IMR-90 (cell line): ENCODE data around the gene ZNF276. TPM values are rescaled to one million over a fixed set of nuclear protein-coding genes. Genes with fewer than 3 reads are reported as not detected.

ENCODE experiments used
- ATAC-seq: fragments of 200-7000 bp; cut with Tn5 transposase; 2 replicates; pipeline ENCODE4 v1.9.1; 2020; ENCODE audit warnings: low read depth, mild to moderate bottlenecking, moderate library complexity
- BruUV-seq: library from RNA; stranded (reverse); fragments of 400-500 nt; replicated peaks from 2 replicates; lab custom pipeline; 2021; lab: Mats Ljungman, UMichigan
- CTCF ChIA-PET: fragments of 300-600 bp; formaldehyde crosslinking; extraction: SDS; loops from one replicate; lab custom pipeline; 2021; ENCODE audit warnings: antibody characterized with exemption; lab: Yijun Ruan, JAX
- POLR2A ChIA-PET: fragments of 300-600 bp; sonication (Branson Sonifier 250); formaldehyde crosslinking; loops from one replicate; lab custom pipeline; 2022; ENCODE audit warnings: antibody characterized with exemption; ENCODE audit not compliant: unreplicated experiment; lab: Charles Lee
- DNase-seq: peaks from one replicate; pipeline ENCODE4 v3.0.0; 2013
- H2AFZ ChIP-seq: replicated peaks from 2 replicates; pipeline ENCODE3; 2013; ENCODE audit warnings: low read length, mild to moderate bottlenecking; ENCODE audit not compliant: poor library complexity
- H2AK5ac ChIP-seq: 2 replicates; pipeline ENCODE4 v1.6.1; 2013; ENCODE audit warnings: low read depth, low read length, inconsistent platforms
- H2AK9ac ChIP-seq: replicated peaks from 2 replicates; pipeline ENCODE3; 2013; ENCODE audit warnings: mild to moderate bottlenecking, low read depth, low read length, moderate library complexity; ENCODE audit not compliant: poor library complexity
- H2BK120ac ChIP-seq: 2 replicates; pipeline ENCODE4 v1.6.1; 2013; ENCODE audit warnings: low read depth, low read length, inconsistent platforms
- H2BK15ac ChIP-seq: 3 replicates; pipeline ENCODE4 v1.6.1; 2013; ENCODE audit warnings: low read depth, low read length, inconsistent platforms
- H2BK20ac ChIP-seq: 2 replicates; pipeline ENCODE4 v1.6.1; 2013; ENCODE audit warnings: low read depth, mild to moderate bottlenecking, inconsistent platforms, low read length, moderate library complexity
- H2BK5ac ChIP-seq: 2 replicates; pipeline ENCODE4 v1.6.1; 2013; ENCODE audit warnings: mild to moderate bottlenecking, low read depth, low read length, inconsistent platforms; ENCODE audit not compliant: poor library complexity, severe bottlenecking
- H3K14ac ChIP-seq: replicated peaks from 2 replicates; pipeline ENCODE4 v1.6.1; 2013; ENCODE audit warnings: low read depth, low read length, inconsistent platforms
- H3K18ac ChIP-seq: 2 replicates; pipeline ENCODE4 v1.6.1; 2013; ENCODE audit warnings: low read depth, low read length, control low read depth
- H3K23ac ChIP-seq: 2 replicates; pipeline ENCODE4 v1.6.1; 2013; ENCODE audit warnings: low read depth, low read length, inconsistent platforms
- H3K27ac ChIP-seq: 2 replicates; pipeline ENCODE4 v1.5.1; 2013; ENCODE audit warnings: mild to moderate bottlenecking, control low read depth, low read length; ENCODE audit not compliant: insufficient read depth
- H3K27me3 ChIP-seq: 2 replicates; pipeline ENCODE4 v1.6.1; 2013; ENCODE audit warnings: low read length; ENCODE audit not compliant: control insufficient read depth, insufficient read depth
- H3K36me3 ChIP-seq: 2 replicates; pipeline ENCODE4 v1.6.1; 2013; ENCODE audit warnings: low read length, mixed read lengths; ENCODE audit not compliant: control insufficient read depth, insufficient read depth
- H3K4ac ChIP-seq: 2 replicates; pipeline ENCODE4 v1.6.1; 2013; ENCODE audit warnings: low read depth, low read length, inconsistent platforms
- H3K4me1 ChIP-seq: 2 replicates; pipeline ENCODE4 v1.6.1; 2013; ENCODE audit warnings: low read length, mixed read lengths; ENCODE audit not compliant: control insufficient read depth, insufficient read depth
- H3K4me2 ChIP-seq: 2 replicates; pipeline ENCODE4 v1.6.1; 2013; ENCODE audit warnings: low read depth, mild to moderate bottlenecking, control low read depth, low read length, moderate library complexity
- H3K4me3 ChIP-seq: 2 replicates; pipeline ENCODE4 v1.5.1; 2013; ENCODE audit warnings: low read depth, mild to moderate bottlenecking, control low read depth, low read length, moderate library complexity; ENCODE audit not compliant: insufficient read depth
- H3K56ac ChIP-seq: 2 replicates; pipeline ENCODE4 v1.6.1; 2013; ENCODE audit warnings: low read length, inconsistent platforms; ENCODE audit not compliant: insufficient read depth; ENCODE audit errors: extremely low read depth
- H3K79me1 ChIP-seq, 2 experiments: 2 replicates each; pipeline ENCODE4 v1.6.1; 2013; ENCODE audit warnings: low read length in 2 of 2, inconsistent platforms in 1 of 2, low read depth in 1 of 2
- H3K9ac ChIP-seq: 2 replicates; pipeline ENCODE4 v1.6.1; 2013; ENCODE audit warnings: low read depth, low read length, control low read depth
- H3K9me1 ChIP-seq: 2 replicates; pipeline ENCODE4 v1.6.1; 2013; ENCODE audit warnings: low read length, inconsistent platforms; ENCODE audit not compliant: insufficient read depth
- H3K9me3 ChIP-seq: 2 replicates; pipeline ENCODE4 v1.6.1; 2013; ENCODE audit warnings: low read length; ENCODE audit not compliant: control insufficient read depth, insufficient read depth
- H4K20me1 ChIP-seq: 2 replicates; pipeline ENCODE4 v1.6.1; 2013; ENCODE audit warnings: low read length, inconsistent platforms; ENCODE audit not compliant: insufficient read depth
- H4K5ac ChIP-seq: 2 replicates; pipeline ENCODE4 v1.6.1; 2013; ENCODE audit warnings: mild to moderate bottlenecking, low read depth, low read length, control low read depth
- H4K8ac ChIP-seq, 2 experiments: 2 replicates each; pipeline ENCODE4 v1.6.1; 2013; ENCODE audit warnings: low read depth in 2 of 2, low read length in 2 of 2, control low read depth in 1 of 2, inconsistent platforms in 1 of 2
- H4K91ac ChIP-seq: 2 replicates; pipeline ENCODE4 v1.6.1; 2013; ENCODE audit warnings: low read depth, low read length, inconsistent platforms; ENCODE audit not compliant: insufficient read depth
- BHLHE40 ChIP-seq: fragments of 150-350 bp; IDR thresholded peaks from 2 replicates; pipeline ENCODE4 v1.6.1; 2016; ENCODE audit warnings: mild to moderate bottlenecking, low read depth, low read length
- CEBPB ChIP-seq: IDR thresholded peaks from 2 replicates; pipeline ENCODE4 v1.6.1; 2012; ENCODE audit warnings: low read depth, low read length, improper control_type of control experiment
- FOS ChIP-seq: fragments of 150-350 bp; IDR thresholded peaks from 2 replicates; pipeline ENCODE4 v1.6.1; 2016; ENCODE audit warnings: low read depth, low read length
- MAFK ChIP-seq: IDR thresholded peaks from 2 replicates; pipeline ENCODE4 v1.6.1; 2012; ENCODE audit warnings: low read depth, low read length, improper control_type of control experiment
- MAZ ChIP-seq: IDR thresholded peaks from 2 replicates; pipeline ENCODE4 v1.6.1; 2012; ENCODE audit warnings: low read depth, mild to moderate bottlenecking, low read length, improper control_type of control experiment, moderate library complexity, borderline replicate concordance
- MXI1 ChIP-seq: IDR thresholded peaks from 2 replicates; pipeline ENCODE4 v1.6.1; 2012; ENCODE audit warnings: low read depth, mild to moderate bottlenecking, low read length, moderate library complexity, borderline replicate concordance
- POLR2A ChIP-seq: IDR thresholded peaks from 2 replicates; pipeline ENCODE4 v1.6.1; 2012; ENCODE audit warnings: mild to moderate bottlenecking, low read depth, low read length
- RAD21 ChIP-seq: IDR thresholded peaks from 2 replicates; pipeline ENCODE4 v1.6.1; 2012; ENCODE audit warnings: low read length, improper control_type of control experiment
- RCOR1 ChIP-seq: IDR thresholded peaks from 2 replicates; pipeline ENCODE4 v1.6.1; 2012; ENCODE audit warnings: mild to moderate bottlenecking, low read length, improper control_type of control experiment; ENCODE audit not compliant: insufficient replicate concordance
- RFX5 ChIP-seq: IDR thresholded peaks from 2 replicates; pipeline ENCODE4 v1.8.0; 2012; ENCODE audit warnings: low read depth, mild to moderate bottlenecking, low read length, moderate library complexity
- SMC3 ChIP-seq: fragments of 150-350 bp; IDR thresholded peaks from 2 replicates; pipeline ENCODE4 v1.6.1; 2016; ENCODE audit warnings: low read depth, mild to moderate bottlenecking, antibody characterized with exemption, low read length, moderate library complexity
- WGBS, 2 experiments: methylation state at CpG; one replicate each; pipeline versions ENCODE4 v1.1.5 to v1.1.7; 2013; ENCODE audit warnings: missing lambda C conversion rate in 2 of 2; ENCODE audit not compliant: insufficient read length in 1 of 2; ENCODE audit errors: extremely low coverage in 2 of 2; 5-methylcytosine and 5-hydroxymethylcytosine counted together
- dilution Hi-C: fragments of 300-500 bp; cut with HindIII; formaldehyde crosslinking; loops from one replicate; pipeline ENCODE4 v1.14.3; 2018; ENCODE audit warnings: low sequenced_read_pairs; ENCODE audit not compliant: unreplicated experiment
- in situ Hi-C: fragments of 300-500 bp; cut with MboI; formaldehyde crosslinking; loops from 3 replicates; pipeline ENCODE4 v1.14.3; 2019; ENCODE audit warnings: low sequenced_read_pairs, inconsistent platforms, mixed read lengths
- intact Hi-C: fragments of 100-400 bp; cut with micrococcal nuclease; formaldehyde crosslinking; loops from 2 replicates; pipeline ENCODE4 v1.10.0; 2022
- polyA plus RNA-seq, 3 experiments: library from polyadenylated mRNA; depleted of rRNA; stranded (reverse); fragments of >200 nt; gene quantifications; 2 replicates each; pipeline ENCODE4 v1.2.3, GENCODE V29; 2012; ENCODE audit warnings: low replicate concordance in 1 of 3
- total RNA-seq: library from RNA; depleted of rRNA; stranded (reverse); fragments of >200 nt; gene quantifications from 2 replicates; pipeline ENCODE4 v1.2.3, GENCODE V29; 2012
- TF ChIP-seq, protein P1 (sequence below): fragments of 150-350 bp; IDR thresholded peaks from 2 replicates; pipeline ENCODE4 v1.6.1; 2016; ENCODE audit warnings: low read depth, mild to moderate bottlenecking, low read length, moderate library complexity, borderline replicate concordance
- TF ChIP-seq, protein P2 (sequence below): conservative IDR thresholded peaks from 2 replicates; pipeline ENCODE4 v1.5.1; 2012; ENCODE audit warnings: mild to moderate bottlenecking, low read depth, low read length, improper control_type of control experiment
- TF ChIP-seq, protein P3 (sequence below): fragments of 150-350 bp; IDR thresholded peaks from 2 replicates; pipeline ENCODE4 v1.6.1; 2017; ENCODE audit warnings: mild to moderate bottlenecking, antibody characterized with exemption, low read length, low read depth

The ZNF276 gene
- total and polyA plus RNA-seq, 2 of the 4 experiments (the other 2 are of a cell fraction): 4.1 to 18.6 TPM

DNA sequence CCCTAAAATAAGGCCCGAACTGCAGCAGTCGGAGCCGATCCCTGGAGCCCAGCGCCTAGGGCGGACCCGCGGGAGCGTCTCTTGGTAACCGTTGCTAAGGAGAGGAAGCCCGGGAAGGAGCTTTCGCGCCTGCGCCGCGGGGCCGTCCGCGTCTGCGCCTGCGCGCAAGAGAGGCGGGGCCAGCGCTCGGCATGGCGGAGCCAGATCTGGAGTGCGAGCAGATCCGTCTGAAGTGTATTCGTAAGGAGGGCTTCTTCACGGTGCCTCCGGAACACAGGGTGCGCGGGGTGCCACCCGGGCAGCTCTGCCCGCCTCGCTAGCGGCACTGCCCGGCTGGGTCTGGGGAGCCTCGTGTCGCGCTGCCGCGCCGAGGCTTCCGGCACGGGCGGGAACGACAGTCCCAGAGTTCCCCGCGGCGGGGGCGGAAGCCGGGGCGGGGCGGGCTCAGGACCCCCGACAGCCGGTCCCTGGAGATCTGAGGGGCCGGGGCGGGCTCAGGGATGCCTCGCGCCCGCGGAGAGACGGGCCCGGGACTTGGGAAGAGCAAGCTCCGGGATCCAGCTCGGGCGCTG is 34.7 kb upstream of the ZNF276 start, which contains the start of gene CDK10:
Gene CDK10, plus strand, starts transcription at position 170 of the 572 bp plus-strand sequence. Its CDS starts 22 bp downstream, at position 192.
- no peaks in the 10 kb centered on the region for H3K27me3 ChIP-seq
- dilution Hi-C loops: no loop called here
- TF ChIP-seq RCOR1 (no peak), MXI1 (peak; percentile 94), BHLHE40 (peak; percentile 53; the same call in 1 of the 2 replicates), MAFK (no peak), CEBPB (no peak), FOS (no peak), RFX5 (no peak), POLR2A (peak; percentile 61; the same call in 1 of the 2 replicates), MAZ (no peak), SMC3 (no peak), RAD21 (no peak)
- TF ChIP-seq, protein P1, sequence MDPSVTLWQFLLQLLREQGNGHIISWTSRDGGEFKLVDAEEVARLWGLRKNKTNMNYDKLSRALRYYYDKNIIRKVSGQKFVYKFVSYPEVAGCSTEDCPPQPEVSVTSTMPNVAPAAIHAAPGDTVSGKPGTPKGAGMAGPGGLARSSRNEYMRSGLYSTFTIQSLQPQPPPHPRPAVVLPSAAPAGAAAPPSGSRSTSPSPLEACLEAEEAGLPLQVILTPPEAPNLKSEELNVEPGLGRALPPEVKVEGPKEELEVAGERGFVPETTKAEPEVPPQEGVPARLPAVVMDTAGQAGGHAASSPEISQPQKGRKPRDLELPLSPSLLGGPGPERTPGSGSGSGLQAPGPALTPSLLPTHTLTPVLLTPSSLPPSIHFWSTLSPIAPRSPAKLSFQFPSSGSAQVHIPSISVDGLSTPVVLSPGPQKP: no peak
- TF ChIP-seq, protein P2, sequence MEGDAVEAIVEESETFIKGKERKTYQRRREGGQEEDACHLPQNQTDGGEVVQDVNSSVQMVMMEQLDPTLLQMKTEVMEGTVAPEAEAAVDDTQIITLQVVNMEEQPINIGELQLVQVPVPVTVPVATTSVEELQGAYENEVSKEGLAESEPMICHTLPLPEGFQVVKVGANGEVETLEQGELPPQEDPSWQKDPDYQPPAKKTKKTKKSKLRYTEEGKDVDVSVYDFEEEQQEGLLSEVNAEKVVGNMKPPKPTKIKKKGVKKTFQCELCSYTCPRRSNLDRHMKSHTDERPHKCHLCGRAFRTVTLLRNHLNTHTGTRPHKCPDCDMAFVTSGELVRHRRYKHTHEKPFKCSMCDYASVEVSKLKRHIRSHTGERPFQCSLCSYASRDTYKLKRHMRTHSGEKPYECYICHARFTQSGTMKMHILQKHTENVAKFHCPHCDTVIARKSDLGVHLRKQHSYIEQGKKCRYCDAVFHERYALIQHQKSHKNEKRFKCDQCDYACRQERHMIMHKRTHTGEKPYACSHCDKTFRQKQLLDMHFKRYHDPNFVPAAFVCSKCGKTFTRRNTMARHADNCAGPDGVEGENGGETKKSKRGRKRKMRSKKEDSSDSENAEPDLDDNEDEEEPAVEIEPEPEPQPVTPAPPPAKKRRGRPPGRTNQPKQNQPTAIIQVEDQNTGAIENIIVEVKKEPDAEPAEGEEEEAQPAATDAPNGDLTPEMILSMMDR: no peak
- TF ChIP-seq, protein P3, sequence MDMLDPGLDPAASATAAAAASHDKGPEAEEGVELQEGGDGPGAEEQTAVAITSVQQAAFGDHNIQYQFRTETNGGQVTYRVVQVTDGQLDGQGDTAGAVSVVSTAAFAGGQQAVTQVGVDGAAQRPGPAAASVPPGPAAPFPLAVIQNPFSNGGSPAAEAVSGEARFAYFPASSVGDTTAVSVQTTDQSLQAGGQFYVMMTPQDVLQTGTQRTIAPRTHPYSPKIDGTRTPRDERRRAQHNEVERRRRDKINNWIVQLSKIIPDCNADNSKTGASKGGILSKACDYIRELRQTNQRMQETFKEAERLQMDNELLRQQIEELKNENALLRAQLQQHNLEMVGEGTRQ: peak; percentile 15; the same call in 1 of the 2 replicates

More for the DNA sequence above, 34.7 kb upstream of the ZNF276 start, which contains the start of gene CDK10:
- H2AFZ ChIP-seq: peak within 1 kb of the TSS; percentile 100
- peak within 1 kb of the TSS; percentile 98 for H3K56ac ChIP-seq
- peak within 1 kb of the TSS; percentile 78 for H3K4me3 ChIP-seq
- H2BK20ac ChIP-seq: 0 out of 2 replicates have a peak within 1 kb of the TSS, but pooled peaks have one; percentile 57
- peak within 1 kb of the TSS; percentile 85; the same call in 1 of the 2 replicates for H2BK120ac ChIP-seq
- H3K18ac ChIP-seq: peak within 1 kb of the TSS; percentile 68
- ChIA-PET POLR2A (interaction anchor here (0.5 to 0.6 kb wide), 2 partner anchors 192 to 238 kb away, joined by 4 to 11 read pairs; no protein-coding TSS in a partner anchor), CTCF (interaction anchor here (0.6 to 1.5 kb wide), 2 partner anchors 13 to 15 kb away, joined by 3 read pairs; no protein-coding TSS in a partner anchor)
- peaks cover 6% of the 10 kb centered on the region; the same call in 1 of the 2 replicates for H3K9me1 ChIP-seq
- no TSS peak for BruUV-seq
- no peak within 1 kb of the TSS; the same call in 2 of the 3 replicates for H2BK15ac ChIP-seq
- in situ Hi-C loops (no loop called here), intact Hi-C loops (no loop called here)
- peak within 1 kb of the TSS; percentile 98 for H3K27ac ChIP-seq
- H3K14ac ChIP-seq: peak within 1 kb of the TSS; percentile 100
- no peaks in the 10 kb centered on the region; the same call in 1 of the 2 replicates for H4K20me1 ChIP-seq
- H2AK5ac ChIP-seq: peak within 1 kb of the TSS; percentile 86
- H4K8ac ChIP-seq: peak within 1 kb of the TSS; percentile 68 to 95
- WGBS, 2 experiments: 1% methylated on average over 43 of the region's 67 CpGs; no CpG with 5 or more reads in 1 of the 2 experiments
- peak within 1 kb of the TSS; percentile 96 for H3K9ac ChIP-seq
- H3K23ac ChIP-seq: peak within 1 kb of the TSS; percentile 99; the same call in 1 of the 2 replicates
- peak; percentile 76 for DNase-seq
- H3K4ac ChIP-seq: peak within 1 kb of the TSS; percentile 96
- H3K4me2 ChIP-seq: peak within 1 kb of the TSS; percentile 94
- H3K36me3 ChIP-seq: peaks cover 15% of the 10 kb centered on the region
- peak; percentile 93 for ATAC-seq
- peaks cover 3% of the 10 kb centered on the region; the same call in 1 of the 2 replicates for H3K9me3 ChIP-seq
- peak within 1 kb of the TSS; percentile 97 for H2BK5ac ChIP-seq
- H4K5ac ChIP-seq: peak within 1 kb of the TSS; percentile 85
- H4K91ac ChIP-seq: peak within 1 kb of the TSS; percentile 99
- H2AK9ac ChIP-seq: peak within 1 kb of the TSS; percentile 99
- H3K4me1 ChIP-seq: peaks cover 3% of the 10 kb centered on the region
- peaks cover 28 to 35% of the 10 kb centered on the region in 2 experiments for H3K79me1 ChIP-seq
